ENCODE data around the gene RAB3IL1. TPM values are rescaled to one million over a fixed set of nuclear protein-coding genes. Genes with fewer than 3 reads are reported as not detected.

Gene RAB3IL1
- total RNA-seq, 1 experiment from 2014 or later: 2.3 TPM

GRCh38 chr11:61922539-61922938 lies 5.2 kb upstream of the RAB3IL1 start:
- no peak overlapping the region for H3K4me3 Mint-ChIP-seq (ENCODE audit: unreplicated experiment)
- TF ChIP-seq CTCF (IDR thresholded peaks at IDR 0.05; ENCODE audit: unreplicated experiment): no peak
- ChIA-PET CTCF (interaction anchor here (0.6 to 1.4 kb wide), 5 partner anchors 22 to 50 kb away, joined by 3 to 4 read pairs (median 3); no protein-coding TSS in a partner anchor), POLR2A (interaction anchor here (0.6 kb wide), 1 partner anchor 99 kb away, joined by 3 read pairs; no protein-coding TSS in a partner anchor)
- no TSS peak for BruUV-seq (replicated peaks)
- H3K36me3 Mint-ChIP-seq (ENCODE audit: insufficient read depth, unreplicated experiment): no peaks in the 10 kb centered on the region
- DNase-seq (ENCODE audit: unreplicated experiment): no peak
- peaks cover 6% of the 10 kb centered on the region for H3K4me1 Mint-ChIP-seq (ENCODE audit: insufficient read depth, unreplicated experiment)
- H3K9me3 Mint-ChIP-seq (ENCODE audit: unreplicated experiment): no peaks in the 10 kb centered on the region
- no peak overlapping the region for H3K27ac Mint-ChIP-seq (ENCODE audit: low read depth, unreplicated experiment)
- H3K27me3 Mint-ChIP-seq (ENCODE audit: insufficient read depth, unreplicated experiment): peaks cover 37% of the 10 kb centered on the region
- intact Hi-C loops (cut with micrococcal nuclease): no loop called here

- Mint-ChIP-seq H3K9me3 (ENCODE audit: unreplicated experiment) (no peaks in the 10 kb centered on the region), H3K36me3 (ENCODE audit: insufficient read depth, unreplicated experiment) (no peaks in the 10 kb centered on the region), H3K4me1 (ENCODE audit: insufficient read depth, unreplicated experiment) (peaks cover 6% of the 10 kb centered on the region), H3K4me3 (ENCODE audit: unreplicated experiment) (no peak overlapping the region), H3K27me3 (ENCODE audit: insufficient read depth, unreplicated experiment) (peaks cover 39% of the 10 kb centered on the region), H3K27ac (ENCODE audit: low read depth, unreplicated experiment) (no peak overlapping the region)
- no peak for DNase-seq (ENCODE audit: unreplicated experiment)
- ChIA-PET POLR2A (no interaction called here), CTCF (interaction anchor here (0.7 to 1.4 kb wide), 2 partner anchors 20 to 27 kb away, joined by 3 read pairs; no protein-coding TSS in a partner anchor)
- intact Hi-C loops (cut with micrococcal nuclease): no loop called here
- BruUV-seq (replicated peaks): no TSS peak
- TF ChIP-seq CTCF (IDR thresholded peaks at IDR 0.05; ENCODE audit: unreplicated experiment): no peak
These were observed 4.1 kb upstream of the RAB3IL1 start for GRCh38 chr11:61921446-61921845.

GRCh38 chr11:61919705-61920631 lies 2.6 kb upstream of the RAB3IL1 start:
- no TSS peak for BruUV-seq (replicated peaks)
- no peaks in the 10 kb centered on the region for H3K36me3 Mint-ChIP-seq (ENCODE audit: insufficient read depth, unreplicated experiment)
- CTCF ChIA-PET: interaction anchor here (0.6 to 1.3 kb wide), 4 partner anchors 27 to 475 kb away, joined by 3 to 5 read pairs (median 4); no protein-coding TSS in a partner anchor
- intact Hi-C loops (cut with micrococcal nuclease): no loop called here
- H3K4me3 Mint-ChIP-seq (ENCODE audit: unreplicated experiment): no peak overlapping the region
- POLR2A ChIA-PET: no interaction called here
- H3K27ac Mint-ChIP-seq (ENCODE audit: low read depth, unreplicated experiment): no peak overlapping the region
- no peak for DNase-seq (ENCODE audit: unreplicated experiment)
- peaks cover 6% of the 10 kb centered on the region for H3K4me1 Mint-ChIP-seq (ENCODE audit: insufficient read depth, unreplicated experiment)
- peaks cover 39% of the 10 kb centered on the region for H3K27me3 Mint-ChIP-seq (ENCODE audit: insufficient read depth, unreplicated experiment)
- TF ChIP-seq CTCF (IDR thresholded peaks at IDR 0.05; ENCODE audit: unreplicated experiment): no peak
- no peaks in the 10 kb centered on the region for H3K9me3 Mint-ChIP-seq (ENCODE audit: unreplicated experiment)

DNA sequence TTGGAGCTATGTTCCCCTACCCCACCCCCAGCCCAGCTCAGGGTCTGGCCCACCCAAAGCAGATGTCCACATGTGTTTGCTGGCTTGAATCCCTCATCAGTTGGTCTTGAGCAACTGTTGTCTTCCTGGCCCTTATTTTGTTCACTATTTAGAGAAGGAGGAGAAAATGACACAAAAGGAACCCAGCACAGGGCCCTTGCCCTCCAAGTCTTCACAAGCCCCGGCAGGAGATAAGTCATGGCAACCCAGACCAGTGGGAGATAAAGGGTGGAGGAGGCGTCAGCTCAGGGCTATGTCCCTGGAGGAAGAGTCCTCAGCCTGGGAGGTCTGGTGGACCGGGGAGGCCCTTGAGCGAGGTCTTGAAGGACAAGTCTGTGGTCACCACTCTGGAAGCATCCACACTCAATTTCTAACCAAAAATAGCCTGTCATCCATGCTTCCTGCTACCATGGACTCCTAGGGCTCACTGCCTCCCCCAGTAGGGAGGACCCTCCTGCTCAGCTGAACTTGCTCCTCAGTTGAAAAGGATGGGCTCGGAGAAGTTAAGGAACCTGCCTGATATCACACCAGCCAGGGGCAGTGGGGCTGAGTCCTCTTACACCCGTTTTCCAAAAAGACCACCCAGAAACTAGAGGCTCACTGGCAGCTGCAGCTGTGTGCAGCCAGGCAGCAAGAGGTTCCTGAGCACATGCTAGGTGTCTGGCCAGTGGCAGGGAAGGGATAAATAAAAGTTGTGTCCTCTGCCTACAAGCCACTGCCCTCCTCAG lies 1.8 kb upstream of the RAB3IL1 start:
- H3K4me1 Mint-ChIP-seq (ENCODE audit: insufficient read depth, unreplicated experiment): peaks cover 6% of the 10 kb centered on the region
- DNase-seq (ENCODE audit: unreplicated experiment): no peak
- H3K9me3 Mint-ChIP-seq (ENCODE audit: unreplicated experiment): no peaks in the 10 kb centered on the region
- no peaks in the 10 kb centered on the region for H3K36me3 Mint-ChIP-seq (ENCODE audit: insufficient read depth, unreplicated experiment)
- no peak overlapping the region for H3K4me3 Mint-ChIP-seq (ENCODE audit: unreplicated experiment)
- intact Hi-C loops (cut with micrococcal nuclease): no loop called here
- H3K27me3 Mint-ChIP-seq (ENCODE audit: insufficient read depth, unreplicated experiment): peaks cover 39% of the 10 kb centered on the region
- CTCF ChIA-PET: interaction anchor here (0.6 to 1.3 kb wide), 5 partner anchors 28 to 476 kb away, joined by 3 to 5 read pairs (median 3); no protein-coding TSS in a partner anchor
- no TSS peak for BruUV-seq (replicated peaks)
- TF ChIP-seq CTCF (IDR thresholded peaks at IDR 0.05; ENCODE audit: unreplicated experiment): no peak
- no peak overlapping the region for H3K27ac Mint-ChIP-seq (ENCODE audit: low read depth, unreplicated experiment)
- POLR2A ChIA-PET: no interaction called here

Data from MCF 10A (cell line).